CD14-positive monocyte (primary cell): ENCODE data around the gene TMEM119. TPM values are rescaled to one million over a fixed set of nuclear protein-coding genes. Genes with fewer than 3 reads are reported as not detected.

Experiments used
- DNase-seq, 3 donors: peaks; one replicate each; pipeline ENCODE4 v3.0.0-alpha.2; 2011 to 2022
- H2AFZ ChIP-seq: 2 replicates; pipeline ENCODE4 v1.6.0; 2012; ENCODE audit warnings: mild to moderate bottlenecking, low read depth, low read length, inconsistent platforms; ENCODE audit not compliant: insufficient read depth, poor library complexity, severe bottlenecking
- H3K27ac ChIP-seq, 2 donors: 1 replicate in 1 of 2; 2 replicates in 1 of 2; pipeline ENCODE4 v1.5.1; 2012 to 2013; ENCODE audit warnings: low read length in 2 of 2, control low read depth in 1 of 2, inconsistent platforms in 1 of 2, low read depth in 1 of 2, mild to moderate bottlenecking in 1 of 2
- H3K27me3 ChIP-seq, 2 donors: one replicate each; pipeline versions ENCODE4 v1.6.0 to v1.6.1; 2011 to 2013; ENCODE audit warnings: low read length in 2 of 2; ENCODE audit not compliant: control insufficient read depth in 2 of 2, insufficient read depth in 2 of 2
- H3K36me3 ChIP-seq, 2 donors: replicated peaks in 1 of 2; 1 replicate in 1 of 2; 2 replicates in 1 of 2; pipeline versions ENCODE4 v1.5.1 to v1.6.1; 2012 to 2013; ENCODE audit warnings: low read length in 2 of 2, control low read depth in 1 of 2, inconsistent platforms in 1 of 2, mild to moderate bottlenecking in 1 of 2; ENCODE audit not compliant: insufficient read depth in 2 of 2, control insufficient read depth in 1 of 2
- H3K4me1 ChIP-seq, 2 donors: 1 replicate in 1 of 2; 2 replicates in 1 of 2; pipeline versions ENCODE4 v1.5.1 to v1.6.1; 2012 to 2013; ENCODE audit warnings: low read length in 2 of 2, control low read depth in 1 of 2, inconsistent platforms in 1 of 2, mild to moderate bottlenecking in 1 of 2, moderate library complexity in 1 of 2; ENCODE audit not compliant: insufficient read depth in 2 of 2, control insufficient read depth in 1 of 2
- H3K4me2 ChIP-seq: replicated peaks from 2 replicates; pipeline ENCODE3; 2012; ENCODE audit warnings: low read length, moderate library complexity, mild to moderate bottlenecking; ENCODE audit not compliant: poor library complexity, severe bottlenecking; ENCODE audit errors: extremely low read depth
- H3K4me3 ChIP-seq, 3 experiments: fragments of 200-600 bp in 1 of 3; sonication (generic) in 1 of 3; replicated peaks in 1 of 3; 1 replicate in 2 of 3; 2 replicates in 1 of 3; pipeline ENCODE4 v1.5.1; 2011 to 2013; ENCODE audit warnings: low read length in 3 of 3, mild to moderate bottlenecking in 3 of 3, control low read depth in 2 of 3, low read depth in 2 of 3, inconsistent platforms in 1 of 3, moderate library complexity in 1 of 3
- H3K79me2 ChIP-seq: 2 replicates; pipeline ENCODE4 v1.6.0; 2012; ENCODE audit warnings: mild to moderate bottlenecking, control low read depth, inconsistent platforms, low read length, moderate library complexity; ENCODE audit not compliant: insufficient read depth
- H3K9ac ChIP-seq: 2 replicates; pipeline ENCODE4 v1.6.0; 2017; ENCODE audit warnings: low read length, mild to moderate bottlenecking; ENCODE audit not compliant: insufficient read depth, poor library complexity, severe bottlenecking
- H3K9me3 ChIP-seq, 2 donors: replicated peaks in 1 of 2; 1 replicate in 1 of 2; 2 replicates in 1 of 2; pipeline versions ENCODE4 v1.5.1 to v1.6.1; 2012 to 2013; ENCODE audit warnings: low read length in 2 of 2, control low read depth in 1 of 2; ENCODE audit not compliant: control insufficient read depth in 1 of 2, insufficient read depth in 1 of 2
- H4K20me1 ChIP-seq: 2 replicates; pipeline ENCODE4 v1.6.0; 2012; ENCODE audit warnings: mild to moderate bottlenecking, low read length, control low read depth, moderate library complexity; ENCODE audit not compliant: insufficient read depth
- H3K27ac Mint-ChIP-seq, 7 donors: one replicate each; pipeline ENCODE4 v1.8.0; 2020; ENCODE audit warnings: mild to moderate bottlenecking in 7 of 7, mixed read lengths in 7 of 7, moderate library complexity in 6 of 7, inconsistent platforms in 2 of 7
- H3K27me3 Mint-ChIP-seq, 3 donors: one replicate each; pipeline ENCODE4 v1.8.0; 2021 to 2022; ENCODE audit warnings: low read depth in 3 of 3, mild to moderate bottlenecking in 3 of 3, mixed read lengths in 3 of 3, moderate library complexity in 3 of 3, inconsistent platforms in 1 of 3
- H3K36me3 Mint-ChIP-seq, 2 donors: one replicate each; pipeline ENCODE4 v1.8.0; 2020; ENCODE audit warnings: mixed read lengths in 2 of 2, inconsistent platforms in 1 of 2, mild to moderate bottlenecking in 1 of 2
- H3K4me1 Mint-ChIP-seq: one replicate; pipeline ENCODE4 v1.8.0; 2020; ENCODE audit warnings: mild to moderate bottlenecking, mixed read lengths
- H3K4me3 Mint-ChIP-seq, 2 donors: one replicate each; pipeline ENCODE4 v1.8.0; 2020; ENCODE audit warnings: mild to moderate bottlenecking in 2 of 2, mixed read lengths in 2 of 2, moderate library complexity in 1 of 2
- H3K9me3 Mint-ChIP-seq, 7 donors: one replicate each; pipeline ENCODE4 v1.8.0; 2020 to 2022; ENCODE audit warnings: mixed read lengths in 7 of 7, mild to moderate bottlenecking in 6 of 7, moderate library complexity in 6 of 7, inconsistent platforms in 2 of 7
- WGBS: methylation state at CpG from one replicate; pipeline ENCODE4 v1.1.5; 2013; ENCODE audit warnings: missing lambda C conversion rate; ENCODE audit not compliant: insufficient coverage; 5-methylcytosine and 5-hydroxymethylcytosine counted together
- intact Hi-C, 2 donors: fragments of 100-400 bp; cut with micrococcal nuclease; formaldehyde crosslinking; loops; one replicate each; pipeline versions ENCODE4 v1.15.0 to v1.15.1; 2023
- polyA plus RNA-seq, 3 donors: library from polyadenylated mRNA; depleted of rRNA in 1 of 3; unstranded in 2 of 3; stranded (reverse) in 1 of 3; fragments of 300-500 nt in 2 of 3; fragments of >200 nt in 1 of 3; fragmentation: Illumina TruSeq in 2 of 3; gene quantifications; 1 replicate in 2 of 3; 2 replicates in 1 of 3; pipeline ENCODE4 v1.2.3, GENCODE V29; 2012 to 2021
- TF ChIP-seq, protein P1 (sequence below): fragments of 200-600 bp; IDR thresholded peaks from one replicate; pipeline ENCODE4 v1.8.0; 2022; ENCODE audit warnings: antibody characterized with exemption, mild to moderate bottlenecking

Gene TMEM119
- polyA plus RNA-seq, 3 donors: 0.18 to 0.85 (median 0.56) TPM

DNA sequence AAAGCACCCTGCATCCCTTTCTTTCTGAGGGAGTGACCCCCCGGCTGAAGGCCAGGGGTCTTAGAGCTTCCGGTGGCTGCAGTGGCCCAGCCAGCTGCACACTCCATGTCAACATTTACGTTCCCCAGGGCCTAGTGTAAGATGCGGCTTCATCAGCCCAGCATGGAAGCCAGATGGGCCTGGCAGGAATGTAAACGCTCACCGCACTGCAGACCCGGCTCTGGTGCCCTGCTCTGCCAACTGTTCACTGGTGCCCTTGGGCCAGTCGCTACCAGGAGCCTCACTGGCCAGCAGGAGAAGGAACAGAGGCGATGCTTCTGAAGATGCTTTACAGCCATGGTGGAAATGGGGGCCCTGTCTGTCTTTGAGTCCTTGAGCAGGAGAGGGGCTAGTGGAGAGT lies 8.6 kb upstream of the TMEM119 start:
- DNase-seq: no peak
- Histone ChIP-seq H3K27me3 (peaks cover 0 to 5% of the 10 kb centered on the region in 2 donors), H3K36me3 (no peaks in the 10 kb centered on the region), H2AFZ (no peak overlapping the region), H4K20me1 (no peaks in the 10 kb centered on the region), H3K9me3 (no peaks in the 10 kb centered on the region), H3K4me1 (no peaks in the 10 kb centered on the region), H3K4me2 (no peak overlapping the region), H3K4me3 (no peak overlapping the region), H3K79me2 (no peaks in the 10 kb centered on the region), H3K27ac (no peak overlapping the region), H3K9ac (no peak overlapping the region)
- TF ChIP-seq, protein P1, sequence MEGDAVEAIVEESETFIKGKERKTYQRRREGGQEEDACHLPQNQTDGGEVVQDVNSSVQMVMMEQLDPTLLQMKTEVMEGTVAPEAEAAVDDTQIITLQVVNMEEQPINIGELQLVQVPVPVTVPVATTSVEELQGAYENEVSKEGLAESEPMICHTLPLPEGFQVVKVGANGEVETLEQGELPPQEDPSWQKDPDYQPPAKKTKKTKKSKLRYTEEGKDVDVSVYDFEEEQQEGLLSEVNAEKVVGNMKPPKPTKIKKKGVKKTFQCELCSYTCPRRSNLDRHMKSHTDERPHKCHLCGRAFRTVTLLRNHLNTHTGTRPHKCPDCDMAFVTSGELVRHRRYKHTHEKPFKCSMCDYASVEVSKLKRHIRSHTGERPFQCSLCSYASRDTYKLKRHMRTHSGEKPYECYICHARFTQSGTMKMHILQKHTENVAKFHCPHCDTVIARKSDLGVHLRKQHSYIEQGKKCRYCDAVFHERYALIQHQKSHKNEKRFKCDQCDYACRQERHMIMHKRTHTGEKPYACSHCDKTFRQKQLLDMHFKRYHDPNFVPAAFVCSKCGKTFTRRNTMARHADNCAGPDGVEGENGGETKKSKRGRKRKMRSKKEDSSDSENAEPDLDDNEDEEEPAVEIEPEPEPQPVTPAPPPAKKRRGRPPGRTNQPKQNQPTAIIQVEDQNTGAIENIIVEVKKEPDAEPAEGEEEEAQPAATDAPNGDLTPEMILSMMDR: no peak
- WGBS: 96% methylated on average over 9 of the region's 9 CpGs
- no peaks in the 10 kb centered on the region for H3K36me3 Mint-ChIP-seq
- H3K27me3 Mint-ChIP-seq: peaks cover 11 to 18% (median 16%) of the 10 kb centered on the region in 3 donors
- peaks cover 0 to 3% (median 0%) of the 10 kb centered on the region in 7 donors for H3K9me3 Mint-ChIP-seq
- no peak overlapping the region for H3K27ac Mint-ChIP-seq
- intact Hi-C loops: no loop called here
- no peak overlapping the region for H3K4me3 Mint-ChIP-seq
- H3K4me1 Mint-ChIP-seq: no peaks in the 10 kb centered on the region

DNA sequence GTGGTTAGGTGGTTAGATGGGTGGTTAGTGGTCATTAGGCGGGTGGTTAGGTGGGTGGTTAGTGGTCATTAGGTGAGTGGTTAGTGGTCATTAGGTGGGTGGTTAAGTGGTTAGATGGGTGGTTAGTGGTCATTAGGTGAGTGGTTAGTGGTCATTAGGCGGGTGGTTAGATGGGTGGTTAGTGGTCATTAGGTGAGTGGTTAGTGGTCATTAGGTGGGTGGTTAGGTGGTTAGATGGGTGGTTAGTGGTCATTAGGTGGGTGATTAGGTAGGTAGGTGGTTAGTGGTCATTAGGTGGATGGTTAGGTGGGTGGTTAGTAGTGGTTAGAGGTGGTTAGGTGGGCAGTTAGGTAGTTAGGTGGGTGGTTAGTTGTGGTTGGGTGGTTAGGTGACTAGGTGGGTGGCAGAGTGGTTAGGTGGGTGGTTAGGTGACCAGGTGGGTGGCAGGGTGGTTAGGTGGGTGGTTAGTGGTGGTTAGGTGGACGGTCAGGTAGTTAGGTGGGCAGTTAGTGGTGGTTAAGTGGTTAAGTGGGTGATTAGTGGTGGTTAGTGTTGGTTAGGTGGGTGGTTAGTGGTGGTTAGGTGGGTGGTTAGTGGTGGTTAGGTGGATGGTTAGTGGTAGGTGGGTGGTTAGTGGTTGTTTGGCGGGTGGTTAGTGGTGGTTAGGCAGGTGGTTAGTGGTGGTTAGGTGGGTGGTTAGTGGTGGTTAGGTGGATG lies 8.0 kb upstream of the TMEM119 start:
- no peaks in the 10 kb centered on the region for H3K4me1 Mint-ChIP-seq
- no peak overlapping the region for H3K27ac Mint-ChIP-seq
- no peak for DNase-seq
- Histone ChIP-seq H3K27ac (no peak overlapping the region), H3K9ac (no peak overlapping the region), H3K9me3 (no peaks in the 10 kb centered on the region), H3K4me2 (no peak overlapping the region), H3K4me3 (no peak overlapping the region), H3K4me1 (no peaks in the 10 kb centered on the region), H2AFZ (no peak overlapping the region), H3K79me2 (no peaks in the 10 kb centered on the region), H3K36me3 (no peaks in the 10 kb centered on the region), H3K27me3 (peaks cover 0 to 5% of the 10 kb centered on the region in 2 donors), H4K20me1 (no peaks in the 10 kb centered on the region)
- WGBS: 98% methylated on average over 4 of the region's 4 CpGs
- peaks cover 11 to 18% (median 16%) of the 10 kb centered on the region in 3 donors for H3K27me3 Mint-ChIP-seq
- H3K9me3 Mint-ChIP-seq: peaks cover 0 to 3% (median 0%) of the 10 kb centered on the region in 7 donors
- H3K36me3 Mint-ChIP-seq: no peaks in the 10 kb centered on the region
- intact Hi-C loops: no loop called here
- no peak overlapping the region for H3K4me3 Mint-ChIP-seq
- TF ChIP-seq, protein P1: no peak
